Iris pigment epithelial cell (primary cell): ENCODE measurements around the gene CLEC2L.

Experiments
- DNase-seq: peaks from one replicate; pipeline ENCODE4 v3.0.0-alpha.2; 2011; ENCODE audit warnings: low read depth

CLEC2L gene

DNA sequence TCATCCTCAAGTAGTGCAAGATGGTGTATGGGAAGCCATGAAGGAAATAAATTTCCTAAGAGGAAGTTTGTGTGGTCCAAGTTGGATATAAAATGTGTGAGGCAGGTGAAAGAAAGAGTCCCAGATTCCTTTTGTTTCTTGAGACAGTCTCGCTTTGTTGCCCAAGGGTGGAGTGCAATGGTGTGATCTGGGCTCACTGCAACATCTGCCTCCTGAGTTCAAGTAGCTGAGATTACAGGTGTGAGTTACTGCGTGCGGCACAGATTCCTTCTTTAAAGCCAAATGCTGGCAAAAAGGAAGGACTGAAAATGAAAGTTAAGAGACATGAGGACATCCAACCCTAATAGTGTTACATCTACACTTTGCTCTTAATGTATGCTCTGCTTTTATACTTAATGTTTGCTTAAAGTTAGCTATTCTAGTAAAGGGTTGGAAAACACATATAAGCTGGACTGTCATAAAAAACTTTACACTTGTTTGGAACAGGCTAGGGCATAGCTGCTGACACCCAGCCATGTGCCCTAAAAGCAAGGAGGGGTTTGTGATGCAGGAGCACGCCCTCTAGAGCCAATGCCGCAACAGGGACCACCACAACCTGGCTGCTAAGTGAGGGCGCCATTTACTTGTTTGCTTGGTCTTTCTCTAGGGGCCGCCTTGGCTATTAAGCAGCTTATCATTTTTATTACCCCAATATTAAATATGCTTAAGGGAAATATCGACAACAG lies 34.5 kb downstream of the CLEC2L start:
- DNase-seq = no peak

DNA sequence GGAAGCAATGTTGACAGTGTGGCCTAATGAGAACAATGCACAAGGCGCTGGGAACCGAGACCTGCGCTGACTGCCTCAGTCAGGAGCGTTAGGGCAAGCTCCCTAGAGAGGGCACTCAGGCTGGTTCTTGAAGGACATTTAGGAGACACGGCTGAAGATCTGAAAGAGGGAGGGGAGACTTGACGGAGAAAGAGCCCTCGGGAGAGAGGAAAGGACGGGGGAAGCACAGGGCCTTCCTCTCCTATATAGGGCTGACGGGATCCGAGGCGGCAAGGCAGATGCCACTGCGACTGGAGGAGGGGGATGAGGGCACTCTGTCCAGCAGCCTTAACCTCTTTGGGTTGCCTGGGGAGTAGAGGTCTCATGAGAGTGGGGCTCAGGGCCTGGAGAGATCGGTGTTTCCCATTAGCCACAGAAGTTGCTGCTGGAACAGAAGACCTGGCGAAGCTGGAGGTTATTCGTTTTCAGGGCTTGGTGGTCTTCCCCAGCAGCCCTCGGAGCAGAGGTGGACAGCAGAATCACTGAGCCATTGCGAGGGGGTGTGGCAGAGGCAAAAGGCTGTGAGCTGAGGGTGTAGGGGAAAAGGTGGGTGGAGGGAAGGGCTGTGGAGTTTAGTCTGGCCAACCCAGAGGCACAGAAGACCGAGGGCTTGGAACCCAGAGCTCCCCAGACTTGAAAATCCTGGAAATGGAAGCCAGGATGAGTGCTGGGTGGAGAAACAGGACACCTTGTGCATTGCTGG lies 36.0 kb downstream of the CLEC2L start:
- no peak for DNase-seq

DNA sequence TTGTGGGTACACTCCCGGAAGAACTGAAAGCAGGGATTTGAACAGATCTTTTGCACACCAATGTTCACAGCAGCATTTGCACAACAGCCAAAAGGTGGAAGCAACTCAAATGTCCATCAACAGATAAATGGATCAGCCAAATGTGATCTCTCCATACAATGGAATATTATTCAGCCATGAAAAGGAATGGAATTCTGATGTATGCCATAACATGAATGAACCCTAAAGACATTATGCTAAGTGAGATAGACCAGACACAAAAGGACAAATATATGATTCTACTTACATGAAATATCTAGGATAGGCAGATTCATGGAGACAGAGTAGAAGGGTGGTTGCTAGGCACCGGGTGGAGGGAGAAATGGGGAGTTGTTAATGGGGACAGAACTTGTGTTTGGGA lies 36.7 kb downstream of the CLEC2L start:
- DNase-seq = no peak

DNA sequence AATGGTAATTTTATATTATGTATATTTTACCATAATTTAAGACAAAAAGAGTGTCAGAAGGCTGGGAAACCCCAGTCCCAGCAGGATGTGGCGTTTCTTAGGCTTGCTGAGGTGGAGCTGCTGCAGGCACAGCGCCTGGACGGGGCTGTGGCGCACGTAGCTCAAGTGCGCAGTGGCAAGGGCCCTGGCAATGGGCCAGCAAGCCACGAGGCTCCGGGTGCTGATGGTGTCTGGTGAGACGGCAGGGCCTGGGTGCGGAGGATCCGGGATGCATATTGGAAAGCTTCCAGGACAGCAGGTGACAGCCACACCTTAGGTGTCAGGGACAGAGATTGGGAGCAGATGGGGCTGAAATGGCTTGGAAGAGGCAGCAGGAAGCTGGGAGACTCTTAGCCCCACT lies 37.2 kb downstream of the CLEC2L start:
- no peak for DNase-seq

DNA sequence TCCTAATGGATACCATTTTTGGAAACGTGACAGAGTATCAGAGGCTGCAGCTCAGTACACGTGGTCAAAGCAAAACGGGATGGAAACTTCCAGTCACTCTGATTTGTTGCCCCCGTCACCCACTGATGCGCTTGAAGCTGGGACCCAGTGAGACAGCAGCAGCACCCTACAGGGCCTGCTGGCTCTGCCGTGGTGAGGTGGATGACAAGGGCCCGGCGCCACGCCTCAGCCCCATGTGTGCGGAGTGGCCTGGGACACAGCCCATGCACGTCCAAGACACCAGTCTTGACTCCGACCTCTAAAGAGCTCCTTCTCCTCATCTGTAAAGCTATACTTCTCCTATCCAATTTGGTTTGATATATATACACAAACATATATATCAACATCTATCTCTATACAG lies 39.0 kb downstream of the CLEC2L start:
- DNase-seq = no peak

DNA sequence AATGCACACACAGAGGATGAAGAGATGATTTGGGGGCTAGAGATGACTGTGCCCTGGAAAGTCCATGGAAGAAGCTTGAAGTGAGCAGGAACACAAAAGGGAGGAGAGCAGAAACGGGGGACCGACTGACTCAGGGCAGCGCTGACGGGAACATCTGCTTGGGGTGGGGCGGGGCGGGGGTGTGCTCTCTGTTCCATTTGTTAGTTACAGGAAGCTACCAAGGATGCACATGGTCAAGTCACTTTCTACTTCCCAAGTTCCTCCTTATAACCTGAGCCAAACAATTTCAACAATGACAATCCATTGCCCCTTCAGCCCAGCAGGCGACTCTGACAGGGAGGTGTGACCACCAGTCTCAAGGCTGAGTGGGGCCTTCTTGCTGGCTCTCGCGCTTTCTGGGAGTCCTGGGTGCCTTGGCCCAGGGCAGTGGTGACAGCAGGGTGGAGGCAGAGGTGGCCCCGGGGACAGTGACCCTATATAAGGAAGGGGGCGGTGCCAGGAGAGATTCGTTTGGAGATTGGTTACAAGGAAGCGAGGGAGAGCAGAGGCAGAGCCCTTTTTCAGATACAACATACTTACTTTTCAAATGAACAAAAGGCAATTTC lies 39.6 kb downstream of the CLEC2L start:
- DNase-seq = no peak

DNA sequence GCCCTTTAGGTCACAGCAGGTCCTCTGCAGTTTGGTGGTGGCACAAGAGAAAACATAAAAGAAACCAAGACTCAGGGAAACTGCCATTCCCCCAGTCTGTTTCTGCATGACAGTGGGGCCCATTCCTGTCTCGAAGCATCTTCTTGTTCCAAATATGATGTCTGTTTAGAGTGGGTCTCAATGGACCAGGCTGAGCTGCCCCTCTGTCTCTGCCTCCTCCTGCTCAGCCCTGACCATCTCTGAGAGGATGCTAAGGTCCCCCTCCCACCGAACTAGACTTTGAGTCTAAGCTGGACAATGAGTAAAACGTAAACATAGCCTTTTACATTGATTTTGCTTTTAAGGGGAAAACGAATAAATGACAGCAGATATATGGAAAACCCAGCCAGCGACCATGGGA lies 40.4 kb downstream of the CLEC2L start:
- no peak for DNase-seq

DNA sequence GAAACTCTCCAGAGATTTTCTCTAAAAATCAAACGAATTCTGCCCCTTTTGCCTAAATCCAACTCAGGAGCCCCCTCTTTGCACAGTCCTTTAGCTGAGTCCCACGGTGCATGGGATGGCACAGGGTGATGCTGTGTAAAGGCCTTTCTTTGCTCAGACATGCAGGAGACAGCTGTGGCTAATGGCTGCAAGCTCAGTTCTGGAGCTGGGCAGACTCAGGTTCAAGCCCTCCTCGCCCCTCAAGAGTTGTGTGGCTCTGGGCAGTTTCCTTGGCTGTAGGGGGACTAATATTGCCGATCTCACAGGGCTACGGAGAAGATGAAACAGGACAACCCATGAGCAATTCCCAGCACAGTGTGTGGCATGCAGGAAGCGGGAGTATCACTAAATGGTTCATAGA lies 42.6 kb downstream of the CLEC2L start:
- no peak for DNase-seq

DNA sequence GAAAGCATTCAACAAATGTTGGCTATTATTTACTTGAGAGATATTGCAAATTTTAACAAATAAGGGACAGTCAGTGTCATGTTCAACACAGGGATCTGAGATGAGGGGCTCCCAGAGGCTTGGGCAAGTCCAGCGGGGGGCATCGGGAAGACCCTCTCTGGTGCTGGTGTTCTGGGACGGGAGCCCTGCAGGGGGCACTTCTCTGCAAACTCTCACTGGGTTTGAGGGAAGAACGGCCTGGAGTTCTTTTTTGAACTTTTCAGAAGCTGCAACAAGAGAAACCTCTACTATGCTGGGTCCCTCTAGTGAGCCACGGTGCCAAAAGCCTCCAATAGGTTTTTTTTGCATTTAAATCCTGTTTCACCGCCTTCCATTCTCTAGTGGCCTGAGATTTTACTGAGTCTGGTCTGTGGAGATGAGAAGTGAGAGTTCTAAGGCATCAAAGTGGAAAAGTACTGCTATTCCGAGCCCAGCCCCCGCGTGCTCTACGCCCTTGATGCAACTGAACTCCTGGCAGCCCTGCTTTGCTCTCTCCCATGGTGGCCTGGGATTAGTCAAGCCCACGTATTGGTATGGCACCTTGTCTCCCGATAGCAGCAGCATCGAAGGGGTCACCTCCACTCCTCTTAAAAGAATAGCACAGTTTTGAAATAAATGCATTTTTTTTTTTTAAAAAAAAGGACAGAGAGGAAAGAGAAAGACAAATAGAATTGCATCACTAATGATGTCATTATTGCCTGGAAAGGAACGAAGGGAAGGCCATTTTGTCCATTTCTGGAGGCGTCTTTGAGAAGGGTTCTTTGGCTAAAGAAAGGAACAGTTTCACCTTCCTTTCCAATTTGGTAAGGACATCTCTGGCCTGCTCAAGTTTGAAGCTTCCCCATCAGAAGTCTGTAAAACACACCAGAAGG lies 43.5 kb downstream of the CLEC2L start:
- no peak for DNase-seq

DNA sequence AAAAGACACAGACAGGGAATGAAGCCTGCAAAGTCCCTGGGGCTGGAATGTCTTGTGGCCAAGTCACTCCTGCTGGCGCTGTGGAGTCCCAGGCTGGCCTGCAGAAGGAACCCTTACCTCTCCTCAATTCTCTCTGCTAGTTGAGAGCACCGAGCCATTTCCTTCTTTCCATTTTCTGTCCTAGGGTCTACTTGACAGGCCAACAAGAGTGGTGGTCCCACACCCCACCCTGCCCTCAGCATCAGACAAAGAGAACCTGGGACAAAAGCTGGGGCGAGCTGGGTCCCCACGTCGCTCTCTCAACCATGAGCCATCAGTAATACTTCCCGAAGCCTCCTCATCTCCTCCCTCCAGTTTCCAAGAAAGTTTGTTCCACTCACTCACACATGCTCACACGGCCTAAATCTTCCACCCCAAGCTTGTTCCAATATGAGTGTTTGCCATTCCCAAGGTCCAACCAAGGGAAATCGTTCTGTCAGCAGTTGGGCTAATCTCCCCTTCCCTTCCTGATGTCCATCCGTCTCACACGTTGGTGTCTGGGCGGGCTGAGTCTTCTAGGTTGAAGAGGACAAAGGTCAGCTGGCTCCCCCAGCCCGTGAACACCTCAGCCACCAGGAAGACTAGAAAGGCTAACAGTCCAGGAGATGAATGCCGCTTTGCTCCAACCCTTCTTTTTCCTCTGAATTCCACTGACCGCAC lies 44.3 kb downstream of the CLEC2L start:
- DNase-seq = no peak

DNA sequence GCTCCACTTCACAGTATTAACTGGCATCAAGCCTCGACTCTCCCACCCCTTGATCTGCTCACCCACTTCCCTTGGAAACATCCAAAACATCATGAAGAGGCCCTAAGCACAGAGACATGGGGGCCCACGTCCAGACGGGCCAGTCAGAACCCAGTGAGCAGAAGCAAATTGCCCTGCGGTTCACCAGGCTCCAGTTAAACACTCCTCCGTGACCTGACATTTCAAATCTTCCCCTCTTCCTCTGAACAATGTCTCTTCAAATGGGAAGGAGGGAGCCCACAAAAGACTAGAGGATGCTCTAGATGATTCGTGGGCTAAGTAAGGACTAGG lies 44.8 kb downstream of the CLEC2L start:
- no peak for DNase-seq

DNA sequence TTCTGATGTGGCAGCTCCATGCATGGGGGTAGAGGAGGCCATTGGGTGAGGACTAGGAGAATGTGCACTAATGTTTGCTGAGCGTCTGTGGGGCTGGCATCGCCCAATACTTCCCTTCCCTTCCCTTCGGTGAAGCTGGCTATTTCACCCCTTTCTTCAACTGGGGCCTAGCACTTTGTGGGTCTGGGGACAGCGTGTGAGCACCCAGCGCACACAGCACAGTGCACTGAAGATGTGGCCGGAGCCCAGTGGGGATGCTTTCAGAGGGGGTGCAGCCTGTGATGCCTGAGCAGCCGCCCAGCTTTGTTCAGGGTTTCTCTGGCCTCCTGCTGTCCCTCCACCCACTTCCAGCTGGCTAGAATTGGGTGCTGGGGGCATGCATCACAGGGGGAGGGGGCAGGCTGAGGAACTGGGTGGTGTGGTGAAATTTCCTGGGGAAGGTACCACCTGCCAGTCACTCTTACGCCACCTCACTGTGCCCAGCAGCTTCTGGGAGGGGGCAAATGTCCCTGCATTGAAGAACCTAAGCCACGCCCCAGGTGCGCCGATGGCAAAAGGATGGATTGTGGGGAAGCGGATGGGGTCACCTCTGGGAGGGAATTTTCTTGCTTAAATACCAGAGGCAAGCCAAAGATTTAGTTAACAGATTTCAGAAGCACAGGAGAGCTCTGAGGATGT lies 45.5 kb downstream of the CLEC2L start:
- DNase-seq = no peak

DNA sequence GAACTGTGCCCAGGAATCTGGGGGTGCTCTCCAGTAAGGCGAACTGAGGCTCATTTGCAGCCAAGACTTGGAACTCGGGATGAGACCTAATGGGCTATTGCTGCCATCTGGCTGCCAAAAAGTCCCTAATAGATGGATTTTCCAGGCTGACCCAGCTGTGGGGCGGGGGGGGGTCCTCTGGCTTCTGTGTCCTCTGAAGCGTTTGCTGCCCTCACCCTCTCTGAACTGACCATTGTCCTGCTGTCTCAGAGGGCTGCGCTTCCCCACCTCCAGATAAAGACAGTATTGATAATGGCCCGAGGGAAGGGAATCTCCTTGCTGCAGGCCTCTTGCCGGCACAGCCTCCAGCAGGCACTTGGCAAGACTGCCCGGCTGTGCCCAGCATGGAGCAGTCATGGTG lies 46.6 kb downstream of the CLEC2L start:
- no peak for DNase-seq

DNA sequence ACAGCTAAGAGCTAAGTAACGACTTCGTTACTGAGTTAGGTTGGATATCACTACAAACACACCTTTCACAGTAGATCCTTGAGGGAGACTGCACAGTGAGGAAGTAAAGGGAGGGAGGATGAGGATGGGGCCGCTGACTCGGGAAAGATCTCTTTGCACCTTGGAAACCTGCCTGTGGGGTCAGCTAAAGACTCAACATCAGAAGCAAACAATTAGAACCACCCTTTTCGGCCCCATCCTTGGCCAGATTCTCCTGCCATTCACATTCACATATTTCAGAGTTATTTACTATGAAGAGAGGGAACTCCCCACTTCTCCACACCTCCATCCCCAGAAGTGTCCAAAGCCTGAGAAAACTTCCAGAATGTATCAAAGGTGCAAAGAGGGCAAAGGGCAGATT lies 47.1 kb downstream of the CLEC2L start:
- DNase-seq = no peak

DNA sequence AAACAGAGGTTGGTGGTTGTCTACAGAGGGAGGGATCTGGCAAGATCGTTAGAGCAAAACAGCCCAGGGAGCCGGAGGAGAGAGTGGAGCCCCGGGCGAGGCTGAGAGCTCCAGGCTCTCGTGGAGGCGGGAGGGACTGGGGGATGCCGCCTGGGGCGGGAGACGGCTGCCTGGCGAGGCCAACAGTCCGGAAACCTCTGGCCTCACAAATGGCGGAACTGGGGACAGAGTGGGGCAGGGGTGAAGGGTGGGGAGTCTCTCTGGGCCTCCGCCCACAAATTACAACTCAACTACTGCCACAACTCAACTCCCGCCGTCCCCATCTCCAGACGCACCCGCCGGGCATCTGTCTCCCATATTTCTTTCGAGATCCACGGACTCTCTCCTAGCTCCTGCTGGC lies 47.7 kb downstream of the CLEC2L start:
- no peak for DNase-seq

DNA sequence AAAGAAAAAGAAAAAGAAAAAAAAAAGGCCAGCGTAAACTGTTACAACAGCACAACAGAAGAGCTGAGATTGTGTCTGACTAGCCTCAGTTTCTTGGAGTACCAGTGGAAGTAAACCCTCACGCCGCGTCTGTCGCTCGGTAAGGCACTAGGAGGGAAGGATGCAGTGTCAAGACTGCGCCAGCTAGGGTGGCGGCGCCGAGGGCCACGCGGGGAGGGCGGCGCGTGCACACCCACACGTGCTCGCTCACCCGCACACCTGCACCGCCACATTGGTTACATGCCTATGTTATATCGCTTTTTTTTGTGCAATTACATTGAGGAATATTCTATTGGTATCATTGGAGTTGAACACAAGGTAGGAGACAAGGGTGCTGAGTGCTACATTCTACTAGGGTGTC lies 48.2 kb downstream of the CLEC2L start:
- no peak for DNase-seq

DNA sequence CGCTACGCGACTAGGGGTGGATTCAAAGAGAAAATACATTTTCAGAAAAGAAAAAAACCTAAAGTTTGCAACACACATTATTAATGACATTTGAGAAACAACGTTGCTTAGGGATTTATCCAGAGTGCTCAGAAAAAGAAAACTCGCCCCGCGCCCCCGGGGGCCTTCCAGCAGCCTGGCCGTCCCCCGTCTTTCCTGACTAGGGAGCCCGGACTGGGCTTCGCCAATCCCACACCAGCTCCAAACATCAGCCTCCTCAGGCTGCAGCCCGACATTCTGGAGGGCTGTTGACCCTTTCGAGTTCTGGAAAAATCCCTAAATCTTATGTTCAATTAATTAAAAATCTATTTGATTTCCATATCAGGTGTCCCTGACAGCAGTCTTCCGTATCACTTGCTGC lies 48.6 kb downstream of the CLEC2L start:
- no peak for DNase-seq

DNA sequence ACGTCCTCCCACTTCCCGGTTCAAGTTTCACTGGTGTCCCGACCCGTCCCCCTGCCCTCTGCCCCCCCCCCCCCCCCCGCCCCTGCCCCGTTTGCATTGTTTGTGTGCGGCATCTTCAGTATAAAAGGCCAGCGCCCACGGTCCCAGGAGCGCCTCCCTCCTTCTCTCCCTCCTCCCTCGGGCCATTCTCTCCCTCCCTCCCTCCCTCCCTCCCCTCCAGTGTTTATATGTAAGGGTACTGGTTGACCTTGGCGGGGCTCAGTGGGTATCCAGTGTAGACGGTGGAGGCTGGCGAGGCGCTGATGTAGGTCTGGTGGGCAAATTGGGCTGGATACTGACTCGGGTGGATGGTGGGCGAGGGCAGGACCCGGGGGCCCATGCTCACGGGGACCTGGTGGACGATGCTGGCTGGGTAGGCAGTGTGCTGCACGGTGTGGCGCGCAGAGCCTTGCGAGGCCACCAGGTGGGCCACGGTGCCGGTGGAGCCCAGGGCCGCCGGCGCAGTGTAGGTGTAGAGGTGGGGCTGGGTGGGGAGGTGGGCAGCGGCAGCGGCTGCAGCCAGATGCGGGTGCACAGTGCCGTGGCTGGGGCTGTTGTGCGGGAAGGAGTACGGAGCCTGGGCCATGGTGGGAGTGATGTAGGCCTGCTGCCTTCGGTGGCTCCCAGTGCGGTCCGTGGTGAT lies 49.4 kb downstream of the CLEC2L start:
- DNase-seq = no peak

DNA sequence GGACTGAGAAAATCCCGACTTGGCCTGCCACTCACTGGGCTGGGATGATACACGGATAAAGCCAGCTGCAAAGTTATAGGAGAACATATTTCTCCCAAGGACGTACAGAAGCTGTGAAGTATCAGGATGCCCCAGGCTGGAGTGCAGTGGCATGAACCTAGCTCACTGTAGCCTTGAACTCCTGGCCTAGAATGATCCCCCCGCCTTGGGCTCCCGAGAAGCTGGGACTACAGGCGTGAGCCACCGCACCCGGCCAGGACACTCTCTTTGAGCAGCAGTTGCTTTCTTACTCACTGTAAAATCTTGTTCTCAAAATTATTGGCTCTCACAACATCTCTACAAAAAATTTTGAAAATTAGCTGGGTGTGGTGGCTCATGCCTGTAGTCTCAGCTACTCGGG lies 50.4 kb downstream of the CLEC2L start:
- no peak for DNase-seq

DNA sequence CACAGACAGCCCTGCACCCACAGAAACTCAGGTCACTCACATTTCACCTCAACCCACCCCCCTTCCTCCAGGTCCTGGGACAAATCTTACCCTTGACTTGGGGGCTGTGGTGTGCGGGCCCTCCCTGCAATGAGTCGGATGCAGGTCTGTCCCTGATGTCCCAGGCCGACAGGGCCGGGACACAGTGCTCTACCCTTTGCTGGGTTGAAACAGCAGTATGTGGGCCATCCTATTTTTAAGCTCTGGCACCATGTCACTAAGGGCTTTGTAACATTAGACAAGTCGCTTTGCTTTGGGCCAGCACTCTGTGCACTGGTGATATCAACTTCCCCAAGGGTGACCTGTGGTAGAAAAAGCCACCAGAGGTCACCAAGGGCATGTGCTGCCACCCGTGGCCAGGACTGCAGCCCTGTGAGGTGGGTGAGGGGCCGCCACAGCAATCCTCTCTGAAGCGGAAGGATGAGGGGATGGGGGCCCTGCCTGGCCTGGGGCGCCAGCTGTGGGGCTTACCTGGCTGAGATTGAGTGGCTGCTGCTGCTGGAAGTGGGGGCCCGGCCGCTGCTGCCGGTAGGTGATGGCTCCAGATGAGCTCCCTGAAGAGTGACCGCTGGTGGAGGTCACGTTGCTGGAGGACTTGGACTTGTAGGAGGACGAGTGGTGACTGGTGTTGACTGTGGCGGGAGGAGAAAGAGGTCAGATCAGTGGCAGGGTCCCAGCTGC lies 51.3 kb downstream of the CLEC2L start:
- no peak for DNase-seq
